ENCODE results near the gene RGS14.

The RGS14 gene, protein sequence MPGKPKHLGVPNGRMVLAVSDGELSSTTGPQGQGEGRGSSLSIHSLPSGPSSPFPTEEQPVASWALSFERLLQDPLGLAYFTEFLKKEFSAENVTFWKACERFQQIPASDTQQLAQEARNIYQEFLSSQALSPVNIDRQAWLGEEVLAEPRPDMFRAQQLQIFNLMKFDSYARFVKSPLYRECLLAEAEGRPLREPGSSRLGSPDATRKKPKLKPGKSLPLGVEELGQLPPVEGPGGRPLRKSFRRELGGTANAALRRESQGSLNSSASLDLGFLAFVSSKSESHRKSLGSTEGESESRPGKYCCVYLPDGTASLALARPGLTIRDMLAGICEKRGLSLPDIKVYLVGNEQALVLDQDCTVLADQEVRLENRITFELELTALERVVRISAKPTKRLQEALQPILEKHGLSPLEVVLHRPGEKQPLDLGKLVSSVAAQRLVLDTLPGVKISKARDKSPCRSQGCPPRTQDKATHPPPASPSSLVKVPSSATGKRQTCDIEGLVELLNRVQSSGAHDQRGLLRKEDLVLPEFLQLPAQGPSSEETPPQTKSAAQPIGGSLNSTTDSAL

DNA sequence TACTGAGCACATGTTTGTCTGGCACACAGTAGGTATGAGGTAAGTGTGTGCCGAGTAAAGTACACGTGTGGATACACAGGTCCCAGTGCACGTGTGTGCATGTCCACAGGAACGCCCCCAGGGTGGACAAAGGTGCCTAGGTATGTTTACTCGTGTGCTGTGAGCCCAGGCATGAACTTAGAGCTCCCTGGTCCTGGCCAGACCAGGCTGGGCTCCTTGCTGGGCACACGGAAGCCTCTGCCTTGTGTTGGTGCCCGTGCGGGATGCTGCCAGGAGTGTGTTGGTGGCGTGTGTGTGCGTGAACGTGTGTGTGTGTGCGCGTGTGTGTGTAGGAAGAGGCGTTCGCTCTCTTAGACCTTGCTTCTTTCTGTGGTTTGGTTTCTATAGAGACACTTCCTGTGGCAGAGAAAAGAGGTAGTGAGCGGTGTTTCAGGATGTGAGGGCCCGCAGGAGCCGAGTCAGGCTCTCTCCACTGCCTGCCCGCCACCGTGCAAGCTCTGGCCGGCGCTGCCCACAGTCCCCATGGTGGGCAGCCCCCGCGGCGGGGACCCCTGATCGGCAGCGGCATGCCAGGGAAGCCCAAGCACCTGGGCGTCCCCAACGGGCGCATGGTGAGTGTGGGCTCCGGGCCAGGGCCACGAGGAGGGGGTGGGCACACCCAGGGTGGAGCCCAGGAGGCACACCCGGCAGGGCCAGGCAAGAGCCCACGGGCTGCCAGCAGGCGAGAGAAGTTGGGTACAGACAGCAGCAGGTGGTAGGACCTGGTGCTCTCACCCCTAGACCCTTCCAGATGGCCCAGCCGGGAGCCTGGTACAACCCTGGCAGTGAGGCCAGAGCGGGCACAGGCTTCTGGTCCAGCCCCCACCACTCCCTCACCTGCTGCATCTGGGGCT lies at the start of gene RGS14:
RGS14 (plus strand) TSS at position 466 of the 893 bp plus-strand sequence; CDS start at position 567, 101 bp downstream.
- peak; percentile 79 for DNase-seq

DNA sequence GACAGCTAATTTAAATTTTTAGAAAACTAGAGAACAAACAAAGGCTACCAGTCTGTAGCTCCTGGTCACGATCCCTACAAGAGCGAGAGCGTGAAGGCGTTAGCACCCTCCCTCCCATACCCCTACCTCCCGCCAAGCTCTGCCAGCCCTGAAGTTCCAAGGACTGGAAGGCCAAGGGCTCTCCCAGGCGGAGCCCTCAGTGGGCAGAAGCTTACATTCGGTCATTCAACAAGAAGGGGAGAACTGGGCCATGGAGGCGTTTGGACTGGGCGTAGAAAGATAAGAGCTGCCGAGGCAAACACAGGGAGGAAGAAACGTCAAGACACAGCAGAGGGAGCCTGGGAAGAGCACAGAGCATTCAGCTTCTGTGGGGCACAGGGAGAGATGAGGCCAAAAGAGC lies 49.0 kb upstream of the RGS14 start:
- no peak for DNase-seq

DNA sequence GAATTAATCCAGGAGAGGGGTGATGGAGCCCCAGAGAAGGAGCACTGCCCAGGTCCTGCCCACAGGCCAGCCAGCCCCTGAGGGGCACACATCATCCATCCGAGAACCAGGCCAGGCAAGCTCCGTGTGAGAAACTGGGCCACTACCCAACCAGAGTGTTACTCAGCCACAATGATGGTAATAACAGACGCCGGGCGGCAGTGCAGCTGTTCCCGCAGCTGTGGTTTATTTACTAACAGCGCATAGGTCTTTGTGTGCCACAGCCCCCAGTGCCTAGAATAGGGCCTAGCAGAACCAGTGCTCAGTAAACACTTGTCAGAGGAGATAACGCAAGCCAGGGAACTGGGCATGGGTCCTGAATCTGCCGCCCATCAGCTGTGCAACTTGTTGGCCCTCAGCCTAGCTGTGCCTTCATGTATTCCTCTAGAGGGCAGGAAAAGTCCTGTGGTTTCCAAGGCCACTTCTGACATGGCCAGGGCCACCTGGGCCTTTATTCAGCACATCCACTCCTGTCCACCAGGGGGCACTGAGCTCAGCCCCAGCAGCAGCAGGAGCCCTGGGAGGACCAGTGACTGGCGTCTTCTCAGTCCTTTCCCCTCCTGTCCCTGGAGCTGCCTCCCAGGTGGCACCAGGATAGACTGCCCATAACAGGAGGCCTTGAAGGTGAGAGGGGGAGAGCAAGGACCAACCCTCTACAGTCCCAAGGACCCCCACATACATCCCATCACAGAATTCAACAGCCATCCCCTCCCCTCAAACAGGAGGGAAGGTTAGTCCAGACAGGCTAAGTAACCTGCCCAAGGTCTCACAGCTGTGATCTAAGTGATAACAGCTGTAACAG lies 48.2 kb upstream of the RGS14 start:
- DNase-seq = peak; percentile 84

DNA sequence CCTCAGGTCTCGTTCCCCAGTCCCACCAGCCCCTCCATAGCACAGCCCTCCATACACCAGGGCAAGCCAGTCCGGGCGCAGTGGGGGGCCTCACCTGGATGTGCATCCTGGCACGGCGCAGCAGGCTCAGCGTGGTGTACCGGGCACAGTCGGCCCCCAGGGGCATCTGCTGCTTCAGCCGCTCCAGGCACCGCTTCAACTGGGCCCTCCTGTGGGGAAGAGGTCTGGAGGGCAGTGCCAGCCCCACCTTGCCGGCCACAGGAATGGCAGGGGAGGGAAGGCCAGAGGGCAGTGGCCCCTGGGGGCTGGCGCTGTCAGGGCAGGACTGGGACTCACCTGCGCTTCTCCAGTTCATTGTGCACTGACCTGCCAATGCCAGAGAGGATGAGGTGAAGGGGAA lies 47.4 kb upstream of the RGS14 start:
- DNase-seq = peak; percentile 78

DNA sequence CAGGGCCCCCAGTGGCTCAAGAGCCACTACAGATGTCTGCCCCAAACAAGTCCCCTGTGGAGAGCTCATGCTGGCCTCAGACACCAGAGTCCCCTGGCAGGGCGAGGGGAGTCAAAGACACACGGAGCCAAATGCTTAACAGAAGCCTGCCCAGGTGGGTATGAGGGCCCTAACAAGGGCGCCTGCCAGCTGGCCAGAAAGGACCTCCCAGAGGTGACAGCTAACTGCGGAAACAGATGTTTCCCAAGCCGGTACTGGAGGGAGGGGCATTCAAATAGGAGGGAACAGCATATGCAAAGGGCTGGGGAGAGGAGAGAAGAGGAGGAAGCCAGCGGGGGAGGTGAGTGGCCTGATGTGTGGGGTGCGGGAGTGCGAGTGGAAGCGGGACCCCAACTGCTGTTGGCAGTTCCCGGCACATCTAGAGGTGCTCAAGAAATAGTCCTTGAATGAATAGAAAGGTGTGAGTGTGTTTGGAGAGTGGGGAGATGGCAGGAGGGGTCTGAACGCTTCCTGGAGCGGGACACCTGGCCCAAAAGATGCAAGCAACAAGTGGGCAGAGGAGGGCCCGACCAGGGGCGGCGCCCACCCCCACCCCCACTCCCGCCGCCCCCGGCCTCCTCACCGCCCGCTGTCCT lies 46.9 kb upstream of the RGS14 start:
- peak; percentile 94 for DNase-seq

DNA sequence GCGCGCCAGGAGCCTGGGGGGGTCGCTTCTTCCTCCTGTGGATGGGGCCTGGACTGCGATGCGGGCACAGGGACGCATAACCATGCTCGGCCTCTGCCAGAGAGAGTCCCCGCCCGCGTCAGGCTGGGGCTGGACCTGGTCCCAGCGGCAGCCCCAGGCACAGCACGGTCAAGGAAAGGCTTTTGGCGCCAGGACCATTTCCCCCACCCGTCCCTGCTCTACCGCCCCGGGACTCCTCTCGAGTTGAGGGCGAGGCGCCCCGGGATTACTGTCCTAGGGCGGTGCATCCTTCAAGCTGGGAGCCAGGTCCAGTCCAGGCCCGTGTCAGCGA lies 46.4 kb upstream of the RGS14 start:
- peak; percentile 71 for DNase-seq

DNA sequence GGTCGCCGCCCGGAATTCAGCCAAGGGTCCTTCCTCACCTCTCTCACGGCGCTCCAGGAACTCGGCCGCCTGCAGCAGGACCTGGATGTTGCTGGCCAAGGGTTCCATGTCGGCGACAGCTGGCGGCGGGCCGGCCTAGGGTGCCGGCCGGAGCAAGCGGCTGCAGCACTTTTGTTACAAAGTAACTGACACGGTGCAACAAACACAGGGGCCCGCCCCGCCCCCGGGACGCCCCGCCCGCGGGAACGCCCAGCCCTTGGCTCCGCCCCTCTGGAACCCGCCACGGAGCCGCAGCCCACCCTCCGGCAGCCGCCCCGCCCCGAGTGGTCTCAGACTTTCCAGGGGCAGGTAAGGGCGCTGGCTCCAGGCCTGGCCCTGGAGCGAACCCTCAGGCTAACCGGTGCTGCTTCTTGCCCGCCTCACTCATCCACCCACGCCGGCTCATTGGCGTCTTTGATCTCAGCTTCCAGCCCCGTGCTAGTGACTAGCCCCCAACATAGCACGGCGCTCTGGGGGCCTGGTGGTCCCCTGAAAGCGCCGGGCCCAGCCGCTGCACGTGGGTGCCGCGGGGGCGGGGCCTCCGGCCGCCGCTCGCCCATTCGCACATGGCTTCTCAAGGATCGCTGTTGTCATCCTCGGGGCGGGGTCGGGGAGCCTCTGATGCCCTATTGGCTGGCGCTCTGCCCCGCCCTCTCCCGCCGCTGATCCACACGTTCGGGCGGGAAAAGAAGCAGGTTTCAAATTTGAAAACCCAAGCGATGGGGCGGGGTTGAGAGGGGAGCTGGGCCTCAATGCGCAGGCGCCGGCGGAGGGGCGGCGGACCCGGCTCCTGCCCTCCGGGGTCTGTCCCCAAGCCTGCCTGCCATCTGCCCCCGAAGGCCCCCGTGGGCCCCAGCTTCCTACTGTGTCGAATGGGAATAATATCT lies 45.7 kb upstream of the RGS14 start, which contains the start of gene MXD3:
MXD3 (minus strand) TSS at position 176 of the 926 bp plus-strand sequence; CDS start at position 108, 68 bp downstream.
- DNase-seq = peak; percentile 99

DNA sequence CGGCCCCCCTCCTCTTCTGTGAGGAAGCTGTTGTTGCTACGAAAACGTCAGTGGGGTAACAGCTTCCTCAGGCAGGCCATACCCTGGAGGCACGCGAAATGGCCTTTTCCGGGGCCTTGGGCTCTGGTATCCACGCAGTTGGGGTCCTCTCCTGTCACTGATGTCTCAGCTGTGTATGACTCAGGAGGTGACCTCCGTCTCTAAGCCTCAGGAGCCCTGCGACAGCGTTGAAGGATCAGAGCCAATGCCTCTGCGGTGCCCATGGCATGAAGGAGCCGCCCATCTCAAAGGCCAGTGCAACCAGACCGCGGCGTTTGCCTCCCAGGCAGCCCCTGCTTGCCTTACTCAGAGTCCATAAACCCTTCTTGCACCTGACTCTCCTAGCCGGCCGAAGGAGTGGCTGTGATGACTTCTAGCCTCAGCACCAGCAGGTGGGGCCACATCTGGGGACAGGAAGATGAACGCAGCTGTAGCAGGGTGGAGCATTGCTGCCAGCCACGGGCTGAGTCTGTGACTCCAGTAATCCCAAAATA lies 45.0 kb upstream of the RGS14 start:
- peak; percentile 84 for DNase-seq

DNA sequence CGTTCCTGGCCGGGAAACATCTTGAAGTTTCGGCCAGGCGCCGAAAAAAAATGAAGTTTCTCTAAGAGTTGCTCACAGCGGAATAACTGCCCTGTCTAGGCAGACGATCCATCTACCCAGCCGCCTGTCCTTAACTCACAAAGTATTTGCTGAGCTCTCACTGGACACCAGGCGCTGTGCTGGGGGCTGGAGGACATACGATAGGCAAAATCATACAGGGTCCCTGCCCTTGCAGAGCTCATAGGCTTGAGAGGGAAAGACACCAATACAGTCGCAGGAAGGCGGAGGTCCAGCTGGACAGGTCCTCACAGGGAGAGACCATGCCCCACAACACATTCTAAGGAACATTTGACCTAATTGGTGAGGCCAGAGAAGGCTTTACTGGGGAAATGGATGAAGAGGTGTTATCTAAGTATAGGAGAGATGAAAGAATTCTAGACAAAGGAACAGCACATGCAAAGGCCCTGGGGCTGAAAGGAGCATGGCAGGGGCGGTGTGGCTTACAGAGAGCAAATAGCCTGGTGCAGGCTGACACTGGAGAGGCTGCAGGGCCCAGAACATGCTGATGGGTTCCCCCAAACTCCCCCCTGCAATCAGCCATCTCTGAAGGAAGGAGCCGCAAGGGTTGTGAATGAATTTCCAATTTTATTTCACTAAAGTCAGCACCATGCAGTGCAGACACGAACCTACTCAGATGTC lies 44.0 kb upstream of the RGS14 start:
- DNase-seq = no peak

DNA sequence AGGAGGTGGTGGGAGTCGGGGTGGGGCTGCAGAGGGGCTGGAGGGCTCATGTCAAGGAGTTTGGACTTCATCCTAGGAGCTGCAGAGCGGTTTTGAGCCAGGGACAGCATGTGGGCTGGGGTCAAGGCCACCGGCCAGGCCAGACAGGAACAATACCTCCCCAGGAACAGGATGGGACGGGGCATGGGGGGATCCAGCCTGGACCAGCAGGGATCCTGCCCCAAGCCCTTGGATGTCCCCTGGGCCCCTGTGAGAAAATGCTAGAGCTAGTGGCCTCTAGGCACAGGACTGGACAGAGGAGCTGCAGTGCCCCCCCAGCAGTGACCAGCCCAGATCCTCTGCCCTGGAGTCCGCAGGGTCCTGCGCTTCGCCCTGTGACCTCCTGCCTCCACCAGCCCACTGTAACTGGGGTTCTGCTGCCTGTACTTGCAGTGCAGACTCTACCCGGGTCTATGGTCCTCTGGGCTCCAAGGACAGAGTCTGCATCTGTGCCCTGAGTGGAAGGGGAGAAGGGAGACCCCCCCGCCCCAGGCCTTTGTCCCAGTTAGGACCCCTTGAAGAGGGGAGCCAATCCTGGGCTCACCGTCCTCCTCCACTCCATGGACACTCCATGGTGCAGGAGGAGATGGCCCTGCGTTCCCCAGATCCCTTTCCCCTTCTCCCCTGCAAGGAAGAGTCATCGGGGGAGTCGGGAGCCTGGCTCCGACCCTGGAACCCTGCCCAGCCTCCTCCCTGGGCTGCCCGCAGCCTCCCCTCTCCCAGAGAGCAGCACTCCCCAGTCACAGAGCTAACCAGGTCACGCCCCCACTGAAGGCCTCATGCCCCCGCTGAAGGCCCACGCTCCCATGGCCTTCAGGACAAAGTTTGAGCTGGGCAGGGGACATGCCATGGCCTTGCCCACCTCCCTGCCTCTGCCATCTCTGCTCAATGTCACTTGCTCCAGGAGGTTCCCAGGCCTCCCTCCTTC lies 43.1 kb upstream of the RGS14 start:
- no peak for DNase-seq

DNA sequence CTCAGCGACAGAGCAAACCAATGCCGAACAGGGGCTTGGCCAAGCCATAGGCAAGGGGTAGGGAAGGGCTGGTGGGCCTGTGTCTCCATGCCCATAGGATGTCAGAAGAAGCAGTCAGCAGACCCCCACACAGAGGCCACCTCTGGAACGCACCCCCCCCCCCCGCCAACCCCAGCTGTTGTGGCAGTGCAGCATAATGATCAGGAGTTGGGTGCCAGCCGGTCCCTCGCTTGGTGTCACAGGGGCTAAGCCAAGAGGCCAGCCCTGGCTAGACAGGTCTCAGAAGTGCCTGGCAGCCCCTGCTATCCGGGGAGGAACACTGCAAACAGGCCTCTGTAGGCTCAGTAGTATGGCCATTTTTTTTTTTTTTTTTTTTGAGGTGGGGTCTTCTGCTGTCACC lies 42.3 kb upstream of the RGS14 start:
- no peak for DNase-seq

DNA sequence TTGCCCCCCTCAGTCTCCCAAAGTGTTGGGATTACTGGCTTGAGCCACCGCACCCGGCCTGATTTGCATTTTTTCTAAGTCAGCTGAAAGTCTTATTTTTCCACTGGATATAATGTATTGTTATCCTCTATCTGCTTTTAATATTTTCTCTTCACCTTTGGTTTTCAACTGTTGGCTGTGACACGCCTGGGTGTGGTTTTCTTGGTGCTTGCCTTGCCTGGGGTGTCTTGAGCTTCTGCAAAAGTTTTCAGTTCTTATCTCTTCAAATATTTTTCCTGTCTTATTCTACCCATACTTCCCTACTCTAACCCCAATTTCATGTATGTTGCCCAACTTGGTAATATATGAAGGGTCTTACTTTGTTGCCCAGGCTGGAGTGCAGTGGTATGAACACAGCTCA lies 41.7 kb upstream of the RGS14 start:
- no peak for DNase-seq

DNA sequence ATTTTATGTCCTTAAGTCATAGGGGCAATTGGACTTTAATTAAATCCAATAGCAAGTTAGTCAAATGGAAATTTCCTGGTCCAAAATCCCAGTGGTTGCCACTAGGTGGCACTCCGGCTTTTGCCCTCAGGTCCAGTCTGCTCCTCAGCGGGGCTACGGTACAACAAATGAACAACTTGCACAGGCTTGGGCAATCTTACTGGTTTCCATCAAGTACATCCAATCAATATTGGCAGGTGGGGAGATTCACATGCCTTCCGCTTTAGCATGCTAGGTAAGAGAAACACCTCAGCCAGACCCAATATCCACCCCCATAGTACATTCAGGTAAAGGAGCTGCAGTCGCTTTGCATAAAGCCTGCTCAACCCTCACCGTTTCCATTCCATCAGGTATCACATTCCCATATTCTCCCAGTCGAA lies 39.8 kb upstream of the RGS14 start:
- peak; percentile 81 for DNase-seq

DNA sequence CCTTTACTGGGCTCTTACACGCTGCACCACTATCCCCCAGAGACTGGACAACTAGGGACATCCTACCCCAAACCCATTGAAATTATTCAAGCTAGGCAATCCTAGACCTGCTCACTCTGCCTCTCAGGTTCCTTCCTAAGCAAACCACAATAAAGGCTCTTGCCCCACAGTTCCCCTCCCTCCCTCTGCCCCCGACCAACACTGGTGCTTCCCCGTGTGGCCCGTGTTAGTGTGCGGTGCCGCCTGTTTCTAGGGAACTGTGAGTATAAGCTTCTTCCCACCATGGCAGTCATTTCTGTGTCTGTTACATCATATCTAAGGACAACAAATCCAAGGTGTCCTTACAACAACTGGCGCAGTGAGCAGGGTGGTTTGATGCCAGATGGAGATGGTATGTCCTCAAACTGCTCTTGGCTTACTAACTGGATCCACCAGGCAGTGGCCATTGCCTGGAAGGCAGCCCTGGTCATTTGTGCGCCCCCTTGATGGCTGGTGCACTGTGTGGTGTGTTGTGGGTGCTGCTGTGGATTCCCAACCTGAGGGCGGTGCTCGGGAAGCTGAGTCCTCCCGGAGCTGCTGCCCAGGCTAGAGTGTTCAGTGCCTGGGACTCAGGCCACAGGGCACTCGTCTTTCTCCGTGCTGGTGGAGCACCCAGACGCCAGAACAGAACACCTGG lies 37.7 kb upstream of the RGS14 start:
- no peak for DNase-seq

DNA sequence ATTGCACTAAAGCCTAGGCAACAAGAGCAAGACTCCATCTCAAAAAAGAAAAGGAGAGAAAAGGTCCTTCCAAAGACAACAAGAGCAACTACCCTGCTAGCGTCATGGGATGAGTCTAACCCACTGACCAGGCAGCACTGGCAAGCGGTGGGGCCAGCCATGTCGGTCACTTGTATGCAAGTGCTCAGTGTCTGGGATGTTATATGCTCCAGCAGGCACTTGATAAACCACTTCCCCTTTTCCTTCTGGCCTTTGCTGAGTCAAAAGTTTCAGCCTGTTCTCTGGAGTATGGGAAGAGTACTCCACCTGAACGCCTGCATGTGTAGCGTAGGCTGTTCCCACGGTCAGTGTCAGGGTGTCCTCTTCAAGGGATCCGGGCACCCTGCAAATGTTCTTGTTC lies 36.8 kb upstream of the RGS14 start:
- DNase-seq = no peak

DNA sequence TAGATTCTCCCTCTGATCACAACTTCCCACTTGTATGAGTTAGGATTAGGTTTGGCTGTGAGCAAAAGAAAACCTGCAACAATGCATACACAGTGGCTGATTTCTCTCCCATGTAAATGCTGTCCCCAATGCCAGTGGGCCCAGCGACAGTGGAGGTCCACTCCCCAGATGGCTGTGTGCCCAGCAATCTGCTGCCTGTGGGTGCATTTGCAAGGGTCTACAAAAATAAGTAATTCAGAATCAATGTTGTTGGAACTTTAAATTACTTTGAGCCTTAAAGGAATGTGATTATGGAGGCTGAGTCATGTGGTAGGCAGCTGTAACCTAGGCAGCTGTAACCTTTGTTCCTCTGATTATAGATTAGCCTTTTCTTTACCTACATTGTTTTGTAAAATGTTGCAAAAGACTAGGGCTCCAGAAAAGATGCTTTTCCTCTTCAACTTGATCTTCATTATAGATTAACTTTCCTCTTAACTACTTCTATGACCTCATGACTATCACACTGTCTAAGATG lies 31.8 kb upstream of the RGS14 start:
- DNase-seq = no peak

DNA sequence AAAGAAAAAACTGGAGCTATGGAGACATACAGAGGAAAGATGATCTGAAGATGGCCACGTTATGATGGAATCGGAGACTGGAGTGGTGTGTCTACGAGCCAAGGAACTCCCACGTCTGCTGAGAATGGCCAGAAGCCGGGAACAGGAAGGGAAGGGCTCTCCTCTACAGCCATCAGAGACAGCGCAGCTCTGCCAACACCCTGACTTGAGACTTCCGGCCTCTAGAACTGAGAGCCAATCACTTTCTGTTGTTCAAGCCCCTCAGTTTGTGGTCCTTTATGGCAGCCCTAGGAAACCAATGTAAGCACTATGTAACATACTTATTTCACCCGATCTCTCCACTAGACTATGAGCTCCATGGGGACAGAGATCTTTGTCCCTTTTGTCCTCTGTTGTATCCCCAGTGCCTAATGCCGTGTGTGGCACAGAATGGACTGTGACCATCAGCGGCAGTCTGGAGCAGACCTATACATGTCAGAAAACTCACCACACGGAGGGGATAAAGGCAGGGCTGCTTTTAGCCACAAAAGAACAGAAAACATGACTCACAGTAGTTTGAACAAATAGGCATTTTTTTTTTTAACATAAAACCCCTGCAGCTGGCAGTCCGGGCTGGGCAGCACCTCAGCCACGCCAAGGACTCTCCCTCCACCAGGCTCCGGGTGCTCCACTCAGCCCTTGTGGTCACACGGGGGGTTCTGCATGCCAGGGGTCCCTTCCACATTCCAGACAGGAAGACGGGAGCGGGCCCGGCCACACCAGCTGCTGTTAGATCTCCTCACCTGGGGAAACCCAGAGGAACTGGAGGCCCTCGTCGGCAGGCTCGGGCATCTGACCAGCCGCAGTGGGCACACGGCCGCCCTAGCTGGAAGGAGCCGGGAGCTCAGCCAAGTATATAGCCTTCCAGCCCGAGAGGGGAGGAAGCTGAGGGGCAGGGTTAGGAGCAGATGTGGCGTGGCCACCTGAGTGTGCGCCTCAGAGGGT lies 29.9 kb upstream of the RGS14 start:
- DNase-seq = no peak

Measured in NCI-H69 (cell line).